Endothelial cell of umbilical vein (primary cell): ENCODE measurements around the gene IL10RB.

Source experiments
- CTCF ChIP-seq, 2 donors: IDR thresholded peaks; 1 replicate in 1 of 2; 2 replicates in 1 of 2; pipeline ENCODE4 v1.5.1; 2011; ENCODE audit warnings: low read length in 2 of 2, mild to moderate bottlenecking in 2 of 2, moderate library complexity in 2 of 2, control low read depth in 1 of 2, inconsistent platforms in 1 of 2, low read depth in 1 of 2; ENCODE audit not compliant: insufficient read depth in 1 of 2; ENCODE audit errors: extremely low read depth in 1 of 2
- EZH2 ChIP-seq: IDR thresholded peaks from 2 replicates; pipeline ENCODE4 v1.6.1; 2012; ENCODE audit warnings: borderline replicate concordance, low read depth, mild to moderate bottlenecking, moderate library complexity, low read length, inconsistent platforms; ENCODE audit not compliant: severe bottlenecking
- MAX ChIP-seq: IDR thresholded peaks from 2 replicates; pipeline ENCODE4 v1.6.1; 2011; ENCODE audit not compliant: insufficient read depth, insufficient read length

GRCh38 chr21:33345751-33346238 lies 79.6 kb downstream of the IL10RB start:
- TF ChIP-seq CTCF (IDR thresholded peaks at IDR 0.05; ENCODE audit: extremely low read depth in 1 of 2, insufficient read depth in 1 of 2, low read depth in 1 of 2, low read length in 2 of 2) (no peak), MAX (no peak), EZH2 (no peak)
